Suprapubic skin (tissue), 4 donors: ENCODE measurements around the gene SLC27A5. TPM values are rescaled to one million over a fixed set of nuclear protein-coding genes. Genes with fewer than 3 reads are reported as not detected.
"Not testable (repeated sequence)": the region's sequence is repeated elsewhere in the genome, so short reads cannot be mapped to it uniquely, and the experiment has no call there.

Experiments
- DNase-seq, 2 donors: peaks; one replicate each; pipeline ENCODE4 v3.0.0-alpha.2; 2019; ENCODE audit warnings: low spot score in 2 of 2
- H3K27ac ChIP-seq: fragments of 200-600 bp; sonication (generic); one replicate; pipeline ENCODE4 v1.5.1; 2019
- H3K27me3 ChIP-seq: fragments of 200-600 bp; sonication (generic); one replicate; pipeline ENCODE4 v1.5.1; 2019
- H3K36me3 ChIP-seq: fragments of 200-600 bp; sonication (generic); one replicate; pipeline ENCODE4 v1.5.1; 2019
- H3K4me1 ChIP-seq: fragments of 200-600 bp; sonication (generic); one replicate; pipeline ENCODE4 v1.5.1; 2019
- H3K4me3 ChIP-seq: fragments of 200-600 bp; sonication (generic); one replicate; pipeline ENCODE4 v1.5.1; 2019; ENCODE audit warnings: mild to moderate bottlenecking
- H3K9me3 ChIP-seq: fragments of 200-600 bp; sonication (generic); one replicate; pipeline ENCODE4 v1.5.1; 2019
- CTCF ChIP-seq, 2 donors: fragments of 200-600 bp in 1 of 2; fragments of 450-650 bp in 1 of 2; sonication (generic) in 1 of 2; IDR thresholded peaks; one replicate each; pipeline ENCODE4 v1.5.1; 2016 to 2019; ENCODE audit warnings: antibody characterized with exemption in 2 of 2, mild to moderate bottlenecking in 1 of 2, moderate library complexity in 1 of 2
- EP300 ChIP-seq: sonication (generic); formaldehyde crosslinking; IDR thresholded peaks from one replicate; pipeline ENCODE4 v1.6.1; 2017; ENCODE audit warnings: antibody characterized with exemption
- POLR2A ChIP-seq, 2 donors: fragments of 450-650 bp; IDR thresholded peaks; one replicate each; pipeline ENCODE4 v1.6.1; 2017; ENCODE audit warnings: antibody characterized with exemption in 2 of 2, mild to moderate bottlenecking in 2 of 2, moderate library complexity in 2 of 2
- POLR2AphosphoS5 ChIP-seq, 3 donors: sonication (generic); formaldehyde crosslinking; IDR thresholded peaks; one replicate each; pipeline ENCODE4 v1.6.1; 2017; ENCODE audit warnings: antibody characterized with exemption in 3 of 3
- WGBS: methylation state at CpG from one replicate; pipeline ENCODE4 v1.1.5; 2018; 5-methylcytosine and 5-hydroxymethylcytosine counted together
- total RNA-seq, 4 donors: library from RNA; depleted of rRNA; stranded (reverse); fragments of >200 nt; gene quantifications; one replicate each; pipeline ENCODE4 v1.1.0, GENCODE V29; 2016

SLC27A5 gene
- total RNA-seq, 4 donors from 2014 or later, result 2.1 to 19.1 (median 10.7) TPM

GRCh38 chr19:58498316-58499020, 13.3 kb downstream of the SLC27A5 start:
- Histone ChIP-seq H3K4me3 (peak overlapping the region; percentile 56), H3K9me3 (no peaks in the 10 kb centered on the region), H3K4me1 (peaks cover 22% of the 10 kb centered on the region), H3K36me3 (no peaks in the 10 kb centered on the region), H3K27ac (no peak overlapping the region), H3K27me3 (no peaks in the 10 kb centered on the region)
- 62% methylated on average over 17 of the region's 22 CpGs for WGBS
- peak in 1 of 2 donors; percentile 77 for DNase-seq
- TF ChIP-seq POLR2A (IDR thresholded peaks at IDR 0.05), result no peak
- TF ChIP-seq EP300, result no peak
- no peak for TF ChIP-seq POLR2AphosphoS5 (IDR thresholded peaks at IDR 0.05)
- no peak for TF ChIP-seq CTCF (IDR thresholded peaks at IDR 0.05)

GRCh38 chr19:58497634-58498170, 14.1 kb downstream of the SLC27A5 start:
- Histone ChIP-seq H3K27ac (no peak overlapping the region), H3K27me3 (no peaks in the 10 kb centered on the region), H3K36me3 (no peaks in the 10 kb centered on the region), H3K4me1 (peaks cover 22% of the 10 kb centered on the region), H3K9me3 (no peaks in the 10 kb centered on the region), H3K4me3 (no peak overlapping the region)
- WGBS, result 79% methylated on average over 7 of the region's 8 CpGs
- no peak for DNase-seq
- TF ChIP-seq POLR2AphosphoS5 (IDR thresholded peaks at IDR 0.05) (no peak), CTCF (IDR thresholded peaks at IDR 0.05) (no peak), POLR2A (IDR thresholded peaks at IDR 0.05) (no peak), EP300 (no peak)

GRCh38 chr19:58492265-58492664, 19.5 kb downstream of the SLC27A5 start:
- Histone ChIP-seq H3K27me3 (no peaks in the 10 kb centered on the region), H3K27ac (no peak overlapping the region), H3K4me1 (peaks cover under 1% of the 10 kb centered on the region), H3K36me3 (no peaks in the 10 kb centered on the region), H3K4me3 (no peak overlapping the region), H3K9me3 (no peaks in the 10 kb centered on the region)
- TF ChIP-seq CTCF (IDR thresholded peaks at IDR 0.05) (no peak), EP300 (no peak), POLR2AphosphoS5 (IDR thresholded peaks at IDR 0.05) (no peak), POLR2A (IDR thresholded peaks at IDR 0.05) (no peak)
- no peak for DNase-seq
- 91% methylated on average over 14 of the region's 14 CpGs for WGBS

- no peak for DNase-seq
- no peak overlapping the region for H3K4me3 ChIP-seq
- no peaks in the 10 kb centered on the region for H3K9me3 ChIP-seq
- H3K27ac ChIP-seq, result no peak overlapping the region
- H3K4me1 ChIP-seq, result no peaks in the 10 kb centered on the region
- H3K36me3 ChIP-seq, result no peaks in the 10 kb centered on the region
- TF ChIP-seq CTCF (IDR thresholded peaks at IDR 0.05) (no peak), POLR2AphosphoS5 (IDR thresholded peaks at IDR 0.05) (no peak), POLR2A (IDR thresholded peaks at IDR 0.05) (no peak), EP300 (no peak)
- 88% methylated on average over 5 of the region's 5 CpGs for WGBS
- H3K27me3 ChIP-seq, result no peaks in the 10 kb centered on the region
These were observed 20.4 kb downstream of the SLC27A5 start for GRCh38 chr19:58491393-58491792.

GRCh38 chr19:58484349-58484748, 27.4 kb downstream of the SLC27A5 start:
- not testable (repeated sequence) for H3K27me3 ChIP-seq

More at GRCh38 chr19:58484349-58484748, 27.4 kb downstream of the SLC27A5 start:
- peaks cover 25% of the 10 kb centered on the region for H3K36me3 ChIP-seq
- not testable (repeated sequence) for H3K9me3 ChIP-seq, DNase-seq, H3K4me1 ChIP-seq, H3K4me3 ChIP-seq, H3K27ac ChIP-seq
- WGBS, result 92% methylated on average over 5 of the region's 5 CpGs
